Adrenal gland (tissue), 5 donors: Measurements from ENCODE around the gene REEP5.

ENCODE experiments used
- CTCF ChIP-seq, 6 experiments: fragments of 450-650 bp in 4 of 6; fragments of 200-600 bp in 2 of 6; sonication (generic) in 1 of 6; IDR thresholded peaks; 1 replicate in 5 of 6; 2 replicates in 1 of 6; pipeline versions ENCODE4 v1.5.1 to v1.8.0; 2016 to 2021; ENCODE audit warnings: antibody characterized with exemption in 6 of 6, mild to moderate bottlenecking in 2 of 6, moderate library complexity in 1 of 6
- POLR2A ChIP-seq, 2 donors: fragments of 450-650 bp; IDR thresholded peaks; one replicate each; pipeline ENCODE4 v1.6.1; 2017; ENCODE audit warnings: antibody characterized with exemption in 2 of 2, mild to moderate bottlenecking in 2 of 2, moderate library complexity in 1 of 2
- donor health status: DM: no; HTN: no; CAD: no.

GRCh38 chr5:112833971-112834370 is 88.1 kb downstream of the REEP5 start:
- TF ChIP-seq CTCF (IDR thresholded peaks at IDR 0.05) (no peak), POLR2A (IDR thresholded peaks at IDR 0.05) (no peak)
